Pancreas (tissue), 10 donors: ENCODE data around the gene SMARCE1. TPM values are rescaled to one million over a fixed set of nuclear protein-coding genes. Genes with fewer than 3 reads are reported as not detected.

Source experiments
- ATAC-seq, 4 donors: fragments of 200-7000 bp; cut with Tn5 transposase; one replicate each; pipeline versions ENCODE4 v1.8.0 to v1.9.1; 2020; ENCODE audit warnings: mild to moderate bottlenecking in 4 of 4, moderate library complexity in 4 of 4
- DNase-seq, 6 donors: peaks; one replicate each; pipeline ENCODE4 v3.0.0-alpha.2; 2020
- FAIRE-seq: peaks from 2 replicates; lab custom pipeline; 2012; peaks lifted over from hg19 to GRCh38; lab: Jason Lieb, UNC
- H3K27ac ChIP-seq, 4 donors: fragments of 200-600 bp; sonication (generic); 1 replicate in 3 of 4; 2 replicates in 1 of 4; pipeline versions ENCODE4 v1.5.0 to v1.8.0; 2020
- H3K27me3 ChIP-seq, 4 donors: fragments of 200-600 bp; one replicate each; pipeline ENCODE4 v1.8.0; 2021
- H3K36me3 ChIP-seq, 3 donors: fragments of 200-600 bp; sonication (generic) in 1 of 3; one replicate each; pipeline versions ENCODE4 v1.5.0 to v1.8.0; 2020 to 2021
- H3K4me1 ChIP-seq, 3 donors: fragments of 200-600 bp; one replicate each; pipeline ENCODE4 v1.8.0; 2021
- H3K4me3 ChIP-seq, 4 donors: fragments of 200-600 bp; sonication (generic) in 2 of 4; one replicate each; pipeline versions ENCODE4 v1.5.0 to v1.8.0; 2020 to 2021
- H3K9me3 ChIP-seq, 4 donors: fragments of 200-600 bp; one replicate each; pipeline ENCODE4 v1.8.0; 2021
- WGBS, 2 donors: extraction: QIAGEN DNeasy Blood & Tissue Kit; methylation state at CpG; one replicate each; pipeline ENCODE4 v1.1.7; 2013; 5-methylcytosine and 5-hydroxymethylcytosine counted together
- intact Hi-C, 3 donors: fragments of 100-400 bp; cut with DNase I; formaldehyde crosslinking; loops; one replicate each; pipeline versions ENCODE4 v1.11.1 to v1.14.2; 2022
- polyA plus RNA-seq, 2 donors: library from polyadenylated mRNA; stranded (reverse); fragments of 200-250 nt; gene quantifications; one replicate each; pipeline ENCODE4 v1.2.3, GENCODE V29; 2013
- total RNA-seq, 6 donors: library from RNA; stranded (reverse); fragmentation: NEBNext Ultra II Directional in 4 of 6; extraction: Animal tissue kit (Norgen Biotek cat#: 25700) in 4 of 6; gene quantifications; one replicate each; pipeline versions ENCODE4 v1.2.1 to v1.2.4, GENCODE V29; 2021 to 2023
- TF ChIP-seq, protein P1 (sequence below), 4 donors: fragments of 200-600 bp; sonication (generic) in 3 of 4; IDR thresholded peaks; one replicate each; pipeline versions ENCODE4 v1.5.0 to v1.8.0; 2021; ENCODE audit warnings: antibody characterized with exemption in 4 of 4
- donor health status: healthy with polysubstance abuse.
- donor health status: DM: no; HTN: no; CAD: no; lungs with moderate emphysema.
- donor health status: DM: no; HTN: no; CAD: no.
- donor health status: control.
- donor health status: control.
- donor health status: Bipolar disorder and iron deficiency.
- donor health status: DM: yes; HTN: yes; CAD: no.
- donor health status: DM: no; HTN: no; CAD: no.
- donor health status: DM: no; HTN: no; CAD: no.
- donor health status: DM: yes; HTN: yes; CAD: no.

The SMARCE1 gene
- total and polyA plus RNA-seq, 8 donors, result 21.7 to 55.8 (median 35.4) TPM

DNA sequence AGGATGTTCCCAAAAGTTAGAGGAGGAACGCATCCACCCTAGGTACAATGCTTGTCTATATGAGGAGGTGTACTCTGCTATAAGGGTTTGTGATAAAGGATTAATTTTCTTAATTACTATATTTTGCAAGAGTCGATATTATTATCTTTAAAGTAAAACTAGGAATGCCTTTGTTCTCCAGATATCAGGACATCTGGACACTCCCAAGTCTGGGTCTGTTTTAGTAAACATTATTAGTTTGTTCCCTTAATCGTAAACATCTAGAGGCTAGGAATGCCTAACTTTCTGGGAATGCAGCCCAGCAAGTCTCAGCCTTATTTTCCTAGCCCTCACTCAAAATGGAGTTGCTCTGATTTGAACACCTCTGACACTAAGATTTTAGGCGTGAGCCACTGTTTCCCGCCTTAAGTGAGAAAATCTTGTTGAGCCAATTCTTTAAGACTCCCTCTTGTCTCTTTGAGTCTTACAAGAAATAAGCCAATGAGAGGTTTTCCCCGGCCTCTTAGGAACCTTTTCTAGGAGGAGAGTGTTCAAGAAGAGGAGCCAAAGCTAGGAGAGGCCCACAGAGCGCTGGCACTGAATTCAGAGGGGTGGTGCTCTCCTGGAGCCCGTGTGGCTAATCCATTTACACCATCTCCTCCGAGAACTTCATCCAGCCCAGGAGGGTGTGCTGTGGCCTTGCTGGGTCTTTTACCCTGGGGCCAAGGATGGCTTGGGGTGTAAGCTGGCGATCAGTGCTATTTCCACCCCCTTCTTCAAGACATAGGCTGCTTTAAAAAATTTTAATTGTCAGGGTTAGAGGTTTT, 40.9 kb downstream of the SMARCE1 start:
- intact Hi-C loops, result no loop called here
- 55 to 68% methylated on average over 10 of the region's 10 CpGs for WGBS, 2 donors
- H3K4me1 ChIP-seq, result no peaks in the 10 kb centered on the region
- H3K4me3 ChIP-seq, result no peak overlapping the region
- H3K9me3 ChIP-seq, result no peaks in the 10 kb centered on the region
- ATAC-seq, result no peak
- no peaks in the 10 kb centered on the region for H3K36me3 ChIP-seq
- H3K27ac ChIP-seq, result no peak overlapping the region
- no peaks in the 10 kb centered on the region for H3K27me3 ChIP-seq
- no peak for DNase-seq
- FAIRE-seq, result no peak
- TF ChIP-seq, protein P1, sequence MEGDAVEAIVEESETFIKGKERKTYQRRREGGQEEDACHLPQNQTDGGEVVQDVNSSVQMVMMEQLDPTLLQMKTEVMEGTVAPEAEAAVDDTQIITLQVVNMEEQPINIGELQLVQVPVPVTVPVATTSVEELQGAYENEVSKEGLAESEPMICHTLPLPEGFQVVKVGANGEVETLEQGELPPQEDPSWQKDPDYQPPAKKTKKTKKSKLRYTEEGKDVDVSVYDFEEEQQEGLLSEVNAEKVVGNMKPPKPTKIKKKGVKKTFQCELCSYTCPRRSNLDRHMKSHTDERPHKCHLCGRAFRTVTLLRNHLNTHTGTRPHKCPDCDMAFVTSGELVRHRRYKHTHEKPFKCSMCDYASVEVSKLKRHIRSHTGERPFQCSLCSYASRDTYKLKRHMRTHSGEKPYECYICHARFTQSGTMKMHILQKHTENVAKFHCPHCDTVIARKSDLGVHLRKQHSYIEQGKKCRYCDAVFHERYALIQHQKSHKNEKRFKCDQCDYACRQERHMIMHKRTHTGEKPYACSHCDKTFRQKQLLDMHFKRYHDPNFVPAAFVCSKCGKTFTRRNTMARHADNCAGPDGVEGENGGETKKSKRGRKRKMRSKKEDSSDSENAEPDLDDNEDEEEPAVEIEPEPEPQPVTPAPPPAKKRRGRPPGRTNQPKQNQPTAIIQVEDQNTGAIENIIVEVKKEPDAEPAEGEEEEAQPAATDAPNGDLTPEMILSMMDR (IDR thresholded peaks at IDR 0.05), result no peak

DNA sequence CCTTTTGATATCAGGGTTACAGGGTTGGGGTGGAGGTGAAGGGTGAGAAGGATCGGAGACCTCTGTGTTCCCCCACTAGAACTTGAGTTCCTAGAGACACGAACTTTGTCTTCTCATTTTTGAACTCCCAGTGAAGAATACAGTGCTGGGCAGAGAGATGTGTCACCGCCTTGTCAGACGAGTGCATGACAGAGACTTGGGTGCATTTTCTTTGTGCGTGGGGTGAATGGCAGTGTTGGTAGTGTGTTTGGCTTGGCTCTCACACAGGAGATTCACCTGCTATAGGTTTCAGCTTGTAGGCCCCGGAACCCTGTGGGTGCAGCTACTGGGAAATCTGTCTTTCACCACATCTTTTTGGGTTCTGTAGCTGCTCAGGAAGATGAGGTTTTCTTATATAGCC, 42.3 kb downstream of the SMARCE1 start:
- H3K4me1 ChIP-seq, result no peaks in the 10 kb centered on the region
- DNase-seq, result no peak
- intact Hi-C loops, result no loop called here
- 73 to 88% methylated on average over 6 of the region's 6 CpGs for WGBS, 2 donors
- no peak overlapping the region for H3K27ac ChIP-seq
- no peak for ATAC-seq
- TF ChIP-seq, protein P1 (IDR thresholded peaks at IDR 0.05), result no peak
- no peak for FAIRE-seq
- H3K4me3 ChIP-seq, result no peak overlapping the region
- no peaks in the 10 kb centered on the region for H3K36me3 ChIP-seq
- no peaks in the 10 kb centered on the region for H3K9me3 ChIP-seq
- H3K27me3 ChIP-seq, result no peaks in the 10 kb centered on the region

DNA sequence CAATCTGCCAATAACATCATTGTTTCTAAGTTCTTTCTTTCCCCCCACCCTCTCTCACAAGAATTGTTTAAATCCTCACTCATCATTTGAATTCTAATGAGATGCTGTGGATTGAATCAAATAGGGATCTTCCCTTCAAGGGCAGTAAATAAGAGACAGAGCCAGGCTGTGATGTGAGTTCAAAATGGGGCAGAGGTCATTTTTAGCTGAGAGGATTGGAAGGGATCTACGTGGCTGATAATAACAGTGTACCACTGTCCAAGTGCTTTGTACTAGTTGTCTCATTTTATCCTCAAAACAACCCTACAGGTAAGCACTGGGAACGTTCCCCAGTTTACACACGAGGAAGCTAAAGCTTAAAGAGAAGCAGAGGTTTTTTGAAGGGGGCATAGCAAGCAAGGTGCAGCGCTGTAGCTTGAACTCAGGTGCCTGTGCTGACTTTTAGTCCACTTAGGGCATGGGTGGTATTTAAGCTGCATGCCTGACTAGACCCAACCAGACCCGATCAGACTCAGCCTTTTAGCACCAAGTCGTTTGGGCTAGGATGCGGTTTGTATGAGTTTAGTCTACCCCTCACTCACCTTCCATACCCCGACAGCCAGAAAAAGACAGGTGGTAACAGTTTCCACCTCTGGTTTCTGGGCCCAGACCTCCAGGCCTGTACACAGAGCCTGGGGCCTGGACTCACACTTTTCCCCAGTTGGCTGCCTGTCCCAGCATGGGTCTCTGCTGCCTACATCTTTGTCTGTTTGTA, 43.1 kb downstream of the SMARCE1 start:
- H3K27me3 ChIP-seq, result no peaks in the 10 kb centered on the region
- H3K4me3 ChIP-seq, result no peak overlapping the region
- FAIRE-seq, result no peak
- no peaks in the 10 kb centered on the region for H3K36me3 ChIP-seq
- H3K9me3 ChIP-seq, result no peaks in the 10 kb centered on the region
- intact Hi-C loops, result no loop called here
- H3K4me1 ChIP-seq, result no peaks in the 10 kb centered on the region
- no peak for ATAC-seq
- no peak overlapping the region for H3K27ac ChIP-seq
- TF ChIP-seq, protein P1 (IDR thresholded peaks at IDR 0.05), result no peak
- no peak for DNase-seq
- WGBS, 2 donors, result 69 to 78% methylated on average over 8 of the region's 8 CpGs

DNA sequence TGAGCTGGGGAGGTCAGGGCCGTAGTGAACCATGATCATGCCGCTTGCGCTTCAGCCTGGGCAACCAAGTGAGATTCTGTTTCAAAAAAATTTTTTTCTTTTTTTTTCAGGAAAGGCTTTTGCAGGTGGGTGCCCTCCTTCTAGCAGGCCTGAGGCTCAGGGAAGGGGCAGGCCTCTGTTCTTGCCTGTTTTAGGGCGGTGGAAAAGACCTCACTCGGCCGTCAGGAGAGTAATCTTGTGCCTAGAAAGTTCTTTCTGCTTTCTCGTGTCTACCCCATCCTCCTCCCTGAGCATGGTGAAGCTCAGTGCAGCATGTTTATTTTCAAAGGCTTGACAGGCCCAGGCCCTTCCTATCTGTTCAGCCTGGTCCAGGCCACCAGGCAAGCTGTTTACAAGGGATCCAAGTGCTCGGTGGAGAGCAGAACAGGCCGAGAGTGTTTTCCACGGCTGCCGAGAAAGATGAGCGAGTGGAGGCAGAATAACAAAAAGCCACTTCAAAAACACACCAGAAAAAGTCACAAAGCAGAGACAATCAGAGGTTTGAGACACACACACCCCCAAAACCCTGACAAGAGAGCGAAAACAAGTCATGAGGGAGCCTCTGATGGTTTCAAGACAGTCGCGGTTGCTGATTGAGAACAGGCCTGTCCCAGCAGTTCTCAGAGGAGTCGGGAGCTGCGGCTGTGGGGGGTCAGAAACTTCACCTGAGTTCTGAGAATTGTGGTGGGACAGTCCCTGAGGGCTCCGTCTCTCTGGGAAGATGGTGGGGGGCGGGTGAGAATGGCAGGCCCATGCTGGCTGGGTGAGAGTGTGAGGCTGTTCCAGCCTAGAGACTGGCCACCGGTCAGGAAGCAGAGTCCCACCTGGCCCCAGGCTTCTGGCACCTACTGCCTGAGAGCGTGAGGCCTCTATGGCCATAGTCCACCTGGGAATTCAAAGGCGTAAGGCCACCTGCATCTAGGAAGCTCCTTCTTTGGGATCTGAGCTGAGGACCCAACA, 44.9 kb downstream of the SMARCE1 start:
- Histone ChIP-seq H3K27ac (no peak overlapping the region), H3K4me3 (no peak overlapping the region), H3K27me3 (no peaks in the 10 kb centered on the region), H3K36me3 (no peaks in the 10 kb centered on the region), H3K4me1 (no peaks in the 10 kb centered on the region), H3K9me3 (no peaks in the 10 kb centered on the region)
- ATAC-seq (no peak), DNase-seq (no peak), FAIRE-seq (no peak)
- TF ChIP-seq, protein P1 (IDR thresholded peaks at IDR 0.05), result no peak
- 86 to 88% methylated on average over 22 of the region's 22 CpGs for WGBS, 2 donors
- intact Hi-C loops, result no loop called here
